Measurements from ENCODE around the gene DNAJC24.

Gene DNAJC24

DNA sequence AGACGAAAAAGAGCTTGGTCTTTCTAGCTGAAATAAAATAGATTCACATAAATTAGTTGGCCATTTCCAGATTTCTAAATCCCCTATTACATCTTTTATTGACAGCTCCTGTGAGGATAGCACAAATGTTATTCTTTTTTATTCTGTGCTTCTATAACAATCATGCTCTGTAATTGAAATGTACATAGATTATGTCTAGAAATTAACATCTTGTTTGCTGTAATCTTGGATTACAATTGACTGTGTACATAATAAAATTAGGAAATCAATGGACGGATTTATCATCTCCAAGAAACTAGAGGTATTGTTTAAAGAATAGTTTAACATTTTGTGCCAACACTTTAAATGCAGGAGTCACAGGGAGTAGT lies 108.5 kb downstream of the DNAJC24 start:
- DNase-seq (ENCODE audit: extremely low spot score, insufficient read length, low read depth) (no peak), FAIRE-seq (no peak)

DNA sequence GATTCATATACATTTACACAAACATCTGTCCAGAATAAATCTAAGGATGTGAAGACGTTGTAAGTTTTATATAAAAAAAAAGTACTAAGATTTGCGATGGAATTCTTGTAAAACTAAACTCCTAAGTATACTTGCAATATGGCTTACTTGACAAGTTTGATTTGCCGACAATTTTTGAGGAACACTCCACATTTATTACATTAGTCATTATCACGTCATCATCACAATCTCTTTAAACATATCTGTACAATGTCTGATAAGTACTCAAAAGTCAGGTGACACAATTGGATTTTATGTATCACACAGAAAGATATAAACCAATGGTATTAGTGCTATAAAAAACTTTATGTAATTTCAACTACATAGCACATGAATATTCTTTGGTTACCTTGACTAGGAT lies 109.4 kb downstream of the DNAJC24 start:
- no peak for DNase-seq (ENCODE audit: extremely low spot score, insufficient read length, low read depth)
- FAIRE-seq = no peak

DNA sequence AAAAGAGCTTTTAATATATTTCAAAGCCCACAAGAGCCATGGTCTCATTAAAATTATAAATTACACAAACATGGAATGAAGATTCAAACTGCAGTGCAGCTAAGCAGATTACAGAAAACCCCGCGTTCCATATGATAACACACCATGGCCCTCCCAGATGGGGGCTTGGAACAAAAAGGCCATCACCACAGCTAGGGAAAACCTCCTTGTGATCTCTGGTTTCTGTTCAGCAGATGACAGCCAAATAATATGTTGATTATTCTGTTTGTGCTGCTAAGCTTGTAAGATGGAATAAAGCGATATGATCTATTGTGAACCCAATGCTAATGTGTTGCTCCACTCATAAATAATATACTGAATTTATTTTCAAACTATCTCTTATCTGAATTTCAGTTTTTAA lies 111.3 kb downstream of the DNAJC24 start:
- FAIRE-seq (no peak), DNase-seq (ENCODE audit: extremely low spot score, insufficient read length, low read depth) (no peak)

All from GM18507 (cell line).